Activated CD8-positive, alpha-beta T cell treated with anti-CD3 and anti-CD28 coated beads for 36 hours (primary cell): ENCODE measurements around the gene CAPG. TPM values are rescaled to one million over a fixed set of nuclear protein-coding genes. Genes with fewer than 3 reads are reported as not detected.
A peak's percentile ranks its signal among the peaks of the same experiment; 100 is the strongest.

Experiments used
- ATAC-seq: fragments of 200-7000 bp; cut with Tn5 transposase; one replicate; pipeline ENCODE4 v1.10.0; 2021; ENCODE audit warnings: mild to moderate bottlenecking, moderate library complexity
- CTCF ChIA-PET: fragments of 350-600 bp; sonication (Branson Sonifier 250); formaldehyde crosslinking; loops from one replicate; lab custom pipeline; 2021; ENCODE audit warnings: antibody characterized with exemption; lab: Charles Lee
- POLR2A ChIA-PET: fragments of 350-600 bp; sonication (Branson Sonifier 250); formaldehyde crosslinking; loops from one replicate; lab custom pipeline; 2021; ENCODE audit warnings: antibody characterized with exemption; lab: Charles Lee
- DNase-seq: peaks from one replicate; pipeline ENCODE4 v3.0.0-alpha.2; 2020
- H3K27ac Mint-ChIP-seq: one replicate; pipeline ENCODE4 v1.8.0; 2021; ENCODE audit warnings: mild to moderate bottlenecking, mixed read lengths
- H3K27me3 Mint-ChIP-seq: one replicate; pipeline ENCODE4 v1.8.0; 2021; ENCODE audit warnings: mixed read lengths
- H3K36me3 Mint-ChIP-seq: one replicate; pipeline ENCODE4 v1.8.0; 2021; ENCODE audit warnings: low read depth, mixed read lengths
- H3K4me1 Mint-ChIP-seq: one replicate; pipeline ENCODE4 v1.8.0; 2021; ENCODE audit warnings: low read depth, mixed read lengths
- H3K4me3 Mint-ChIP-seq: one replicate; pipeline ENCODE4 v1.8.0; 2021; ENCODE audit warnings: mild to moderate bottlenecking, moderate library complexity, mixed read lengths
- H3K9me3 Mint-ChIP-seq: one replicate; pipeline ENCODE4 v1.8.0; 2021; ENCODE audit warnings: mixed read lengths
- intact Hi-C: fragments of 100-400 bp; cut with micrococcal nuclease; formaldehyde crosslinking; loops from one replicate; pipeline ENCODE4 v1.10.0; 2022
- total RNA-seq, 2 experiments: library from RNA; stranded (reverse); gene quantifications; one replicate each; pipeline ENCODE4 v1.2.3, GENCODE V29; 2021
- TF ChIP-seq, protein P1 (sequence below): fragments of 200-600 bp; IDR thresholded peaks from one replicate; pipeline ENCODE4 v1.8.0; 2022; ENCODE audit warnings: antibody characterized with exemption, mild to moderate bottlenecking

CAPG gene
- total RNA-seq, 2 experiments from 2014 or later = 18.7 to 19.3 TPM

DNA sequence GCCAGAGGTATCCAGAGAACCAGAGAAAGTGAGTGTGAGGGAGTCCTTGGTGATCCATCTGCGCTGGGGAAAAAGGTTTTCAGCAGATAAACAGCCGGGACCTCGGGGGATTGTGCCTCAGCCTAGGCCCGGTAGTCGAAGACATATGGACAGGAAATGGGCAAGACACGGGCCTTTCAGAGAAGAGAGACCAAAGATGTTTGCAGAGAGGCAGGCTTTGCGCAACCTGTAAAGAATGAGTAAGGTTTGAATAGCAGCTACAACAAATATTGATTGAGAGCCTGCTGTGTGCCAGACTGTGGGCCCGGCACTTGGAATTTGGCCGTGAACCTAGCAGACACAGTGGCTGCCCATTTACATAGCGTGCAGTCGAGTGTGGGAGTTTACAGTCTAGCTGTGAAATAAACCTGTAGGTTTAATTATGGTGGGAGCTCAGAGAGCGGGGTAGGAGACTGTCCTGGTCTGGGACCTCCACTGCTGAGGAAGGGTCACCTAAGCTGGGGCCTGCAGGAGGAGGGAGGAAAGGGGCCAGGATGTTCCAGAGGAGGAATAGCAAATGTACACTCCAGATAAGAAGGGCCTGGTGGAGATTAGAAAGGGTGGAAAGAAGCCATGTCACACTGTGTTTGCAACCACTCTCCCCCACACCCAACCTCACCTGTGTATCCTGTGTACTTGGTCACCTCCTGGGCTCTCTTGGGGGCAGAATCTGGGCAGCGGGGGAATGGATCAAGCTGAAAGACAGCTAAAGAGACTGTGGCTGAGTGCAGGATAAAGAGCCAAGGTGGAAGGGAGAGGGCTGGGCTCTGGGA is 11.3 kb upstream of the CAPG start:
- intact Hi-C loops = no loop called here
- peak overlapping the region; percentile 73 for H3K27ac Mint-ChIP-seq
- no peaks in the 10 kb centered on the region for H3K36me3 Mint-ChIP-seq
- ChIA-PET POLR2A (interaction anchor here (0.6 to 15.2 kb wide), 5 partner anchors 16 to 139 kb away, joined by 3 to 331 read pairs (median 6); partner anchors contain the start of genes GGCX and MAT2A), CTCF (interaction anchor here (0.6 to 5.3 kb wide), 17 partner anchors 8 to 286 kb away, joined by 3 to 221 read pairs (median 4); partner anchors contain the start of gene MAT2A)
- peaks cover 18% of the 10 kb centered on the region for H3K4me1 Mint-ChIP-seq
- DNase-seq (no peak), ATAC-seq (no peak)
- H3K27me3 Mint-ChIP-seq = no peaks in the 10 kb centered on the region
- no peak overlapping the region for H3K4me3 Mint-ChIP-seq
- no peaks in the 10 kb centered on the region for H3K9me3 Mint-ChIP-seq
- TF ChIP-seq, protein P1, sequence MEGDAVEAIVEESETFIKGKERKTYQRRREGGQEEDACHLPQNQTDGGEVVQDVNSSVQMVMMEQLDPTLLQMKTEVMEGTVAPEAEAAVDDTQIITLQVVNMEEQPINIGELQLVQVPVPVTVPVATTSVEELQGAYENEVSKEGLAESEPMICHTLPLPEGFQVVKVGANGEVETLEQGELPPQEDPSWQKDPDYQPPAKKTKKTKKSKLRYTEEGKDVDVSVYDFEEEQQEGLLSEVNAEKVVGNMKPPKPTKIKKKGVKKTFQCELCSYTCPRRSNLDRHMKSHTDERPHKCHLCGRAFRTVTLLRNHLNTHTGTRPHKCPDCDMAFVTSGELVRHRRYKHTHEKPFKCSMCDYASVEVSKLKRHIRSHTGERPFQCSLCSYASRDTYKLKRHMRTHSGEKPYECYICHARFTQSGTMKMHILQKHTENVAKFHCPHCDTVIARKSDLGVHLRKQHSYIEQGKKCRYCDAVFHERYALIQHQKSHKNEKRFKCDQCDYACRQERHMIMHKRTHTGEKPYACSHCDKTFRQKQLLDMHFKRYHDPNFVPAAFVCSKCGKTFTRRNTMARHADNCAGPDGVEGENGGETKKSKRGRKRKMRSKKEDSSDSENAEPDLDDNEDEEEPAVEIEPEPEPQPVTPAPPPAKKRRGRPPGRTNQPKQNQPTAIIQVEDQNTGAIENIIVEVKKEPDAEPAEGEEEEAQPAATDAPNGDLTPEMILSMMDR = no peak

DNA sequence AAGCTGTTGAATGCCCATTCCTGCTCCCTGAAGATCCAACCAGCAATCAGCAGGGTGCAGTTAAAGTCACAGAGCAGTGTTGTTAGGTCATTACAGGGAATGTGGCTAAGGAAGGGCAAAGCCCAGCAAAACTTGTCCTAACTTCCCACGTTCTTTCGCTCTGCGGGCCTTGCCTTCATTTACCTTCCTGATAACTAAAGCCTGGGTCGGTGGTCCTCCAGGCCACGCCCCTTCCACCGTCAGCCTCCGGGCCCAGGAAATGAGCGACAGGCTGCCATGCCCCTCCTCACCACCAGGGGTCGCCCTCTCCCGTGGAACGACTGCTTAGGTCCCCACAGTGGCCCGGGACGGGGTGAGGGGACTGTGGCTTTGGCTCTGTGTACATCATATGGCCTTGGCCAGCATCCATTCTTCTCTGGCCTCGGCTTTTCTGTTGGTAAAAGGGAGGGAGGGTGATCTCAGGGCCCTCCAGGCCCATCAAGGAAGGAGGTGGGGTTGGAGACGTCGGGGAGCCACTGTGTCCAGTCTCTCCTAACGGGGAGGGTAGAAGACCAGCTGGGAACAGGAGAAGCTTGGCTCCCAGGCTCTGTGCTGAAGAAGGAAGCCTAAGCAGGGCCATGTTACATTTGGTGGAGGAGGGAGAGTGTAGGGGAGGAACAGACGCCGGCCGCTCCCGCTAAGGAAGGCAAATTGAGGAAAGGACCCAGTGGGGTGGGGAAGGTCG is 10.5 kb upstream of the CAPG start:
- Mint-ChIP-seq H3K27ac (peak overlapping the region; percentile 73), H3K36me3 (no peaks in the 10 kb centered on the region), H3K9me3 (no peaks in the 10 kb centered on the region), H3K27me3 (no peaks in the 10 kb centered on the region), H3K4me3 (peak overlapping the region; percentile 31), H3K4me1 (peaks cover 18% of the 10 kb centered on the region)
- ChIA-PET POLR2A (interaction anchor here (0.6 to 15.2 kb wide), 7 partner anchors 8 to 140 kb away, joined by 3 to 331 read pairs (median 5); partner anchors contain the start of genes GGCX and MAT2A), CTCF (interaction anchor here (0.6 to 5.3 kb wide), 36 partner anchors 8 to 287 kb away, joined by 3 to 221 read pairs (median 4); partner anchors contain the start of genes MAT2A and TMEM150A)
- intact Hi-C loops = loop anchor here (1.0 kb wide), 1 partner anchor 132 kb away; no protein-coding TSS in a partner anchor
- peak; percentile 95 for DNase-seq
- ATAC-seq = peak; percentile 74
- TF ChIP-seq, protein P1 = peak; percentile 97

DNA sequence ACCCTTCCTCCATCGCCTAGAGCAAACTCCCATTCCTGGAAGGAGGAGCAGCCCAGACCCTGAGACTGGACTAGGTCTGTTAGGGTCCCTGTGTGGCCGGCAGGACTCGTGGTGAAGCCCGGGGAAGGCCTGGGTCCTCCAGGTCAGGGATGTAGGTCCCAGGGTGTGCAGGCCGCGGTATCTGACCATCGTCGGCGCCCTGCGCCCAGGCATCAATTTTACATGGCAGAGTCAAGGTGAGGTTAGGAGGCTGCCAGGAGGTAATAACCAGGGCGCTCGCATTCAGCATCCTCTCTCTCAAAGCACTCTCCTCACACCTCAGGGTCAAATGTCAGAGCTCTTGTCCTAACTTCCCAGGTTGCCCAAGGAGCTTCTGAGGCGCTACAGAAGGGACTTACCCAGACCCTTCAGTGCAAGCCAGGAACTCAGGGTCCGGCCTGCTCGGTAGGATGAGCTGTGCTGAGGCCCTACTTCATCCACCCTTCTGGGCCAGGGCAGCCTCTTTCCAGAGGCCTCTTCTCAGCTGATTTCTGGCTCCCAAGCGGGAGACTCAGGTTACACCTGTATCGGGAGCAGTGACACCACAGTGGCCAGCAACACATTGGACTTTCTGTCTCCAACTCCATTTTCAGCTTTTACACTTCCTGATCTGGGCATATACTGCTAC is 9.0 kb upstream of the CAPG start:
- Mint-ChIP-seq H3K4me3 (peak overlapping the region; percentile 89), H3K36me3 (no peaks in the 10 kb centered on the region), H3K27me3 (no peaks in the 10 kb centered on the region), H3K27ac (peak overlapping the region; percentile 98), H3K4me1 (peaks cover 25% of the 10 kb centered on the region), H3K9me3 (no peaks in the 10 kb centered on the region)
- DNase-seq (no peak), ATAC-seq (no peak)
- intact Hi-C loops = no loop called here
- POLR2A ChIA-PET = interaction anchor here (0.7 to 15.2 kb wide), 14 partner anchors 9 to 222 kb away, joined by 3 to 331 read pairs (median 4); partner anchors contain the start of genes ELMOD3, MAT2A, RETSAT and TGOLN2
- TF ChIP-seq, protein P1 = no peak
- CTCF ChIA-PET = interaction anchor here (0.7 to 5.3 kb wide), 25 partner anchors 8 to 218 kb away, joined by 3 to 221 read pairs (median 7); partner anchors contain the start of genes MAT2A and VAMP8

DNA sequence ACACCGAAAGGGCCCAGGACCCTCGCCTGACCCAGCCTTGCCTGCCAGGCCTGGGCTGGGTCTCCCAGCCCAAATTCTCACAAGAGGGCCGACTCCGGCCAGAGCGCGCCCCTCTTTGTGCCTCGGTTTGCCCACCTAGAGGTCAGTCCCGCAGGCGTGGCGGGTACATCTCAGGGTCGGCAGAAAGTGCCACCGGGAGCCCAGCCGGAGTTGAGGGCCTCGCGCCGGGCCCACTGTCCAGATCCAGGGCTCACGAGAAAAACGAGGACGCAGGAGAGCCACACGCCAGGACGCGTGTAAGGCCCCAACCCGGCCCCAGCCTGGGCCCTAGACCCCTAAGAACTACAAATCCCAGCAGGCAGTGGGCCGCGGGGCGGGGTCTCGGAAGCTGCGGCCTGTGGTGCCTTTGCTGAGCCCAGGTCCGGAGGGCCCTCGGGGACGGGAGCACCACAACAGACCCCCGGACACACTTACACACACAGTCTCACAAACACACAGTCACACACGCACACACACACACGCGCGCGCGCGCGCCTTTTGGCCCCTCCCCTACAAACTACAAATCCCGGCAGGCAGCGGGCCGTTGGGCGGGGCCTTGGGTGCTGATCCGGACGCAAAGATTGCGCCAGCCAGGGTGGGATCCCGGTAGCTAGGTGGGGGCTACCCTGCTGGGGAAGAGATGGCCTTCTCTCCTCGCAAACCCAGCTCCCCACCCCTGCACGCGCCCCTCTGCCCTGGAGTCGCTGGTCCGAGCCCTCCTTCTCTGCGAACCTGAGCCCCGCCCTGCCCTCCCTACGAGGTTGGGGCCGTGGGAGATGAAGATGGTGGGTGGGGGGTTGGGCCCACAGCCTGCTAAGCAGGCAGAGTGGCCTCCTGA is 8.2 kb upstream of the CAPG start, which contains the start of gene SH2D6:
TSS of gene SH2D6 (plus strand) at position 583 of the 877 bp plus-strand sequence. CDS start 10,752 bp downstream, outside the sequence.
- intact Hi-C loops = no loop called here
- H3K27me3 Mint-ChIP-seq = no peaks in the 10 kb centered on the region
- H3K4me3 Mint-ChIP-seq = peak within 1 kb of the TSS; percentile 89
- DNase-seq (peak; percentile 90), ATAC-seq (peak; percentile 83)
- CTCF ChIA-PET = interaction anchor here (0.7 to 5.3 kb wide), 13 partner anchors 10 to 219 kb away, joined by 3 to 221 read pairs (median 11); partner anchors contain the start of genes MAT2A and VAMP8
- TF ChIP-seq, protein P1 = no peak
- peak within 1 kb of the TSS; percentile 98 for H3K27ac Mint-ChIP-seq
- no peaks in the 10 kb centered on the region for H3K9me3 Mint-ChIP-seq
- POLR2A ChIA-PET = interaction anchor here (0.7 to 15.2 kb wide), 11 partner anchors 10 to 223 kb away, joined by 3 to 331 read pairs (median 4); partner anchors contain the start of genes ELMOD3, MAT2A, RETSAT and TGOLN2
- H3K4me1 Mint-ChIP-seq = peaks cover 31% of the 10 kb centered on the region
- no peaks in the 10 kb centered on the region for H3K36me3 Mint-ChIP-seq
